Measurements from ENCODE around the gene IL22RA1.

DNA sequence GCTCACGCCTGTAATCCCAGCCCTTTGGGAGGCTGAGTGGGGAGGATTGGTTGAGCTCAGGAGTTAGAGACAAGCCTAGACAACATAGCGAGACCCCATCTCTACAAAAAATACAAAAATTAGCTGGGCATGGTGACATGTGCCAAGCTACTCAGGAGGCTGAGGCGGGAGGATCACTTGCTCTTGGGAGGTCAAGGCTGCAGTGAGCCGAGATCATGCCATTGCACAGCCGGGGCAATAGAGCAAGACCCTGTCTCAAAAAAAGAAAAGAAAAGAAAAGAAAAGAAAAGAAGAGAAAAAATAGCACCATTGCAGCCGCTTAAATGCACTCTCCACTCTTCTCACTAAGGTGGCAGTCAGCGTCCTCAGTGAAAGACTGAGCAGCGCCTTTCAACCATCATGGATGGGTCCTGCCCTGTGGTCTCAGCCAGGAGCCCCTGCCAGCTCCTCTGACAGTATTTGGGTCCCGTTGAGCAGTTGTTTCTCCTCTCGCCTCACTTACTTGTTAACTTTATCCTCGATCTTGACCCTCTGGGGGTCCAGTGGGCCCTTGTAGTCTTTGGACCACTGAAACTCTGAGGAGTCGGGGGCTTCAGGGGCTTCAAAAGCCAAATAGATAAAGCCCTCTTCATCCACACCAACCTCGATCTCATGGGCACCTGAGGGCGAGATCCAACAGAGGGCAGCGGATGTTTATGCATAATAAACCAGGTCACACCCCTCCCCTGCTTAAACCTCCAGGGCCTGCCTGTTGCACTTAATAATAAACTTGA lies 67.9 kb downstream of the IL22RA1 start:
- TF ChIP-seq POLR2A (IDR thresholded peaks at IDR 0.05), result no peak
- TF ChIP-seq, protein P1, sequence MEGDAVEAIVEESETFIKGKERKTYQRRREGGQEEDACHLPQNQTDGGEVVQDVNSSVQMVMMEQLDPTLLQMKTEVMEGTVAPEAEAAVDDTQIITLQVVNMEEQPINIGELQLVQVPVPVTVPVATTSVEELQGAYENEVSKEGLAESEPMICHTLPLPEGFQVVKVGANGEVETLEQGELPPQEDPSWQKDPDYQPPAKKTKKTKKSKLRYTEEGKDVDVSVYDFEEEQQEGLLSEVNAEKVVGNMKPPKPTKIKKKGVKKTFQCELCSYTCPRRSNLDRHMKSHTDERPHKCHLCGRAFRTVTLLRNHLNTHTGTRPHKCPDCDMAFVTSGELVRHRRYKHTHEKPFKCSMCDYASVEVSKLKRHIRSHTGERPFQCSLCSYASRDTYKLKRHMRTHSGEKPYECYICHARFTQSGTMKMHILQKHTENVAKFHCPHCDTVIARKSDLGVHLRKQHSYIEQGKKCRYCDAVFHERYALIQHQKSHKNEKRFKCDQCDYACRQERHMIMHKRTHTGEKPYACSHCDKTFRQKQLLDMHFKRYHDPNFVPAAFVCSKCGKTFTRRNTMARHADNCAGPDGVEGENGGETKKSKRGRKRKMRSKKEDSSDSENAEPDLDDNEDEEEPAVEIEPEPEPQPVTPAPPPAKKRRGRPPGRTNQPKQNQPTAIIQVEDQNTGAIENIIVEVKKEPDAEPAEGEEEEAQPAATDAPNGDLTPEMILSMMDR (IDR thresholded peaks at IDR 0.05), result no peak

All from lower leg skin (tissue), 3 donors.